Neural crest cell (in vitro differentiated cells): ENCODE results near the gene SLC10A2. TPM values are rescaled to one million over a fixed set of nuclear protein-coding genes. Genes with fewer than 3 reads are reported as not detected.
A peak's percentile ranks its signal among the peaks of the same experiment; 100 is the strongest.
"Not testable (repeated sequence)": the region's sequence is repeated elsewhere in the genome, so short reads cannot be mapped to it uniquely, and the experiment has no call there.

Source experiments
- DNase-seq: peaks from one replicate; pipeline ENCODE4 v3.0.0; 2021; ENCODE audit warnings: low read depth, mixed read lengths, low spot score
- H3K27ac Mint-ChIP-seq: one replicate; pipeline ENCODE4 v1.8.0; 2021; ENCODE audit warnings: mild to moderate bottlenecking, mixed read lengths; ENCODE audit not compliant: unreplicated experiment
- H3K27me3 Mint-ChIP-seq: 2 replicates; pipeline ENCODE4 v1.8.0; 2021; ENCODE audit warnings: low read depth, mild to moderate bottlenecking, mixed read lengths
- H3K36me3 Mint-ChIP-seq: 2 replicates; pipeline ENCODE4 v1.8.0; 2021; ENCODE audit warnings: low read depth, mild to moderate bottlenecking, mixed read lengths
- H3K4me1 Mint-ChIP-seq: 2 replicates; pipeline ENCODE4 v1.8.0; 2021; ENCODE audit warnings: mixed read lengths
- H3K4me3 Mint-ChIP-seq: one replicate; pipeline ENCODE4 v1.8.0; 2021; ENCODE audit warnings: mild to moderate bottlenecking, mixed read lengths
- H3K9me3 Mint-ChIP-seq: 2 replicates; pipeline ENCODE4 v1.8.0; 2021; ENCODE audit warnings: mixed read lengths
- CTCF ChIP-seq: fragments of 200-600 bp; sonication (generic); conservative IDR thresholded peaks from 2 replicates; pipeline ENCODE4 v1.5.0; 2021; ENCODE audit warnings: antibody characterized with exemption, mild to moderate bottlenecking
- total RNA-seq: library from RNA; stranded (reverse); gene quantifications from 2 replicates; pipeline ENCODE4 v1.2.1, GENCODE V29; 2021

Gene SLC10A2
- total RNA-seq, 1 donor from 2014 or later = 0.09 TPM

GRCh38 chr13:103101500-103101899, 35.3 kb upstream of the SLC10A2 start:
- Mint-ChIP-seq H3K4me1 (no peaks in the 10 kb centered on the region), H3K27ac (no peak overlapping the region), H3K9me3 (peaks cover 11% of the 10 kb centered on the region), H3K4me3 (no peak overlapping the region), H3K27me3 (no peaks in the 10 kb centered on the region), H3K36me3 (no peaks in the 10 kb centered on the region)
- no peak for TF ChIP-seq CTCF
- DNase-seq = no peak

GRCh38 chr13:103100830-103101229, 34.6 kb upstream of the SLC10A2 start:
- Mint-ChIP-seq H3K27me3 (no peaks in the 10 kb centered on the region), H3K9me3 (peaks cover 11% of the 10 kb centered on the region), H3K4me1 (no peaks in the 10 kb centered on the region), H3K36me3 (no peaks in the 10 kb centered on the region), H3K4me3 (no peak overlapping the region), H3K27ac (no peak overlapping the region)
- no peak for TF ChIP-seq CTCF
- no peak for DNase-seq

GRCh38 chr13:103099722-103100293, 33.6 kb upstream of the SLC10A2 start:
- DNase-seq = no peak
- H3K36me3 Mint-ChIP-seq = no peaks in the 10 kb centered on the region
- peak overlapping the region; percentile 85 for H3K27ac Mint-ChIP-seq
- peaks cover 11% of the 10 kb centered on the region for H3K9me3 Mint-ChIP-seq
- no peak for TF ChIP-seq CTCF
- H3K27me3 Mint-ChIP-seq = no peaks in the 10 kb centered on the region
- H3K4me1 Mint-ChIP-seq = no peaks in the 10 kb centered on the region
- no peak overlapping the region for H3K4me3 Mint-ChIP-seq

- Mint-ChIP-seq H3K36me3 (peaks cover 2% of the 10 kb centered on the region), H3K9me3 (peaks cover 18% of the 10 kb centered on the region), H3K4me3 (no peak overlapping the region), H3K27ac (no peak overlapping the region), H3K27me3 (no peaks in the 10 kb centered on the region), H3K4me1 (no peaks in the 10 kb centered on the region)
- DNase-seq = no peak
- no peak for TF ChIP-seq CTCF
Observed at GRCh38 chr13:103098535-103098934, 32.3 kb upstream of the SLC10A2 start.

- TF ChIP-seq CTCF = no peak
- Mint-ChIP-seq H3K4me3 (no peak overlapping the region), H3K27me3 (no peaks in the 10 kb centered on the region), H3K27ac (no peak overlapping the region), H3K9me3 (peaks cover 22% of the 10 kb centered on the region), H3K4me1 (no peaks in the 10 kb centered on the region), H3K36me3 (peaks cover 6% of the 10 kb centered on the region)
- no peak for DNase-seq
Observed at GRCh38 chr13:103097366-103097928, 31.2 kb upstream of the SLC10A2 start.

GRCh38 chr13:103093649-103094048, 27.4 kb upstream of the SLC10A2 start:
- H3K27ac Mint-ChIP-seq, H3K4me3 Mint-ChIP-seq, DNase-seq, H3K27me3 Mint-ChIP-seq, H3K4me1 Mint-ChIP-seq: not testable (repeated sequence)
- H3K9me3 Mint-ChIP-seq = peaks cover 14% of the 10 kb centered on the region
- H3K36me3 Mint-ChIP-seq = peaks cover 11% of the 10 kb centered on the region
